Measurements from ENCODE around the gene CNIH3.

Gene CNIH3

GRCh38 chr1:224613486-224613885, 2.6 kb upstream of the CNIH3 start:
- ChIA-PET CTCF (interaction anchor here (1.3 kb wide), 1 partner anchor 100 kb away, joined by 3 read pairs; no protein-coding TSS in a partner anchor), POLR2A (interaction anchor here (0.9 kb wide), 1 partner anchor 14 kb away, joined by 3 read pairs; no protein-coding TSS in a partner anchor)
- peaks cover 5 to 52% (median 35%) of the 10 kb centered on the region in 5 experiments for H3K27me3 ChIP-seq (replicated peaks in 2 of 5; ENCODE audit: control insufficient read depth in 4 of 5, insufficient read depth in 5 of 5, low read length in 4 of 5)
- H3K4me3 ChIP-seq (ENCODE audit: control insufficient read depth in 1 of 7, extremely low read depth in 1 of 7, insufficient read depth in 4 of 7, low read depth in 2 of 7, low read length in 6 of 7), result no peak overlapping the region
- peaks cover 0 to 3% (median 0%) of the 10 kb centered on the region in 5 experiments for H3K9me3 ChIP-seq (ENCODE audit: control extremely low read depth in 1 of 5, control insufficient read depth in 4 of 5, insufficient read depth in 2 of 5, low read depth in 1 of 5, low read length in 4 of 5)
- DNase-seq, result no peak
- peaks cover 0 to 33% (median 26%) of the 10 kb centered on the region in 4 experiments for H3K4me1 ChIP-seq (ENCODE audit: control extremely low read depth in 1 of 4, control insufficient read depth in 4 of 4, insufficient read depth in 4 of 4, low read length in 3 of 4)
- 94% methylated on average over 5 of the region's 6 CpGs for WGBS (ENCODE audit: insufficient coverage)
- no peaks in the 10 kb centered on the region for H3K36me3 ChIP-seq (ENCODE audit: control insufficient read depth in 4 of 4, insufficient read depth in 4 of 4, low read length in 3 of 4)
- H3K27ac ChIP-seq (ENCODE audit: insufficient read depth in 1 of 2, low read depth in 1 of 2, low read length in 2 of 2, poor library complexity in 1 of 2, severe bottlenecking in 2 of 2), result no peak overlapping the region

DNA sequence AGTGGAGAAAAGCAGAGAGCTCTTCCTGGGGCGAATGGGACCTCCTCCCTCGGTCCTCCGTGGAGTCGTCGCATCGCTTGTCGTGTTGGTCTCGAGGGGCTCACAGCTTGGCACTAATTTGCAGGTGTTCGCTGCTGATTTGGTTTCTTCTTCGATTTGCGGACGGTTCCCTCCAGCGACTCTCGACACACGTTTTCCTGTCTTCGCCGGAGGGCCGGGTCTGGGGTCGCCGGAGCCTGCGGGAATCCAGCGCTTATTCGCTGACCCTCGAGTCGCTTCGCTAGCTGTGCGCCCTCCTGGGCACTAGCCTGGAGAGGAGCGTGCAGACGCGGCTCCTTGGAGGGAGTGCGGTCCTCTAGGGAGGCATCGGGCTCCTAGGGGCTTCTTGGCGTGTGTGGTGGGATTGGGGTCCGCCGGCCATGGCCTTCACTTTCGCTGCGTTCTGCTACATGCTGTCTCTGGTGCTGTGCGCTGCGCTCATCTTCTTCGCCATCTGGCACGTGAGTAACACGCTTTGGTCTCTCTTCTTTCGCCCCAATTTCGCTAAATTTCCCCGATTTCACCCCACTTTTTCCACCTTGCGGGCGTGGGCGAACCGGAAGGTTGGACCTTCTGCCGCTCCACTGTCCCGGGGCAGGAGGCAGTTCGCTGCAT, 766 bp downstream of the CNIH3 start:
- 3% methylated on average over 51 of the region's 52 CpGs for WGBS (ENCODE audit: insufficient coverage)
- ChIA-PET CTCF (no interaction called here), POLR2A (no interaction called here)
- H3K27me3 ChIP-seq (replicated peaks in 2 of 5; ENCODE audit: control insufficient read depth in 4 of 5, insufficient read depth in 5 of 5, low read length in 4 of 5), result peaks cover 19 to 81% (median 44%) of the 10 kb centered on the region in 5 experiments
- no peak overlapping the region for H3K27ac ChIP-seq (ENCODE audit: insufficient read depth in 1 of 2, low read depth in 1 of 2, low read length in 2 of 2, poor library complexity in 1 of 2, severe bottlenecking in 2 of 2)
- peak overlapping the region in 6 of 7 experiments; percentile 31 to 71 (median 57) for H3K4me3 ChIP-seq (ENCODE audit: control insufficient read depth in 1 of 7, extremely low read depth in 1 of 7, insufficient read depth in 4 of 7, low read depth in 2 of 7, low read length in 6 of 7)
- peak in 2 of 3 donors; percentile 47 to 54 for DNase-seq
- H3K4me1 ChIP-seq (ENCODE audit: control extremely low read depth in 1 of 4, control insufficient read depth in 4 of 4, insufficient read depth in 4 of 4, low read length in 3 of 4), result peaks cover 0 to 33% (median 26%) of the 10 kb centered on the region in 4 experiments
- peaks cover 0 to 5% (median 5%) of the 10 kb centered on the region in 5 experiments for H3K9me3 ChIP-seq (ENCODE audit: control extremely low read depth in 1 of 5, control insufficient read depth in 4 of 5, insufficient read depth in 2 of 5, low read depth in 1 of 5, low read length in 4 of 5)
- H3K36me3 ChIP-seq (ENCODE audit: control insufficient read depth in 4 of 4, insufficient read depth in 4 of 4, low read length in 3 of 4), result no peaks in the 10 kb centered on the region

- Histone ChIP-seq H3K27me3 (replicated peaks in 2 of 5; ENCODE audit: control insufficient read depth in 4 of 5, insufficient read depth in 5 of 5, low read length in 4 of 5) (peaks cover 19 to 81% (median 44%) of the 10 kb centered on the region in 5 experiments), H3K36me3 (ENCODE audit: control insufficient read depth in 4 of 4, insufficient read depth in 4 of 4, low read length in 3 of 4) (no peaks in the 10 kb centered on the region), H3K4me1 (ENCODE audit: control extremely low read depth in 1 of 4, control insufficient read depth in 4 of 4, insufficient read depth in 4 of 4, low read length in 3 of 4) (peaks cover 0 to 33% (median 26%) of the 10 kb centered on the region in 4 experiments), H3K9me3 (ENCODE audit: control extremely low read depth in 1 of 5, control insufficient read depth in 4 of 5, insufficient read depth in 2 of 5, low read depth in 1 of 5, low read length in 4 of 5) (peaks cover 0 to 9% (median 3%) of the 10 kb centered on the region in 5 experiments), H3K4me3 (ENCODE audit: control insufficient read depth in 1 of 7, extremely low read depth in 1 of 7, insufficient read depth in 4 of 7, low read depth in 2 of 7, low read length in 6 of 7) (peak overlapping the region in 3 of 7 experiments; percentile 57 to 71 (median 69)), H3K27ac (ENCODE audit: insufficient read depth in 1 of 2, low read depth in 1 of 2, low read length in 2 of 2, poor library complexity in 1 of 2, severe bottlenecking in 2 of 2) (no peak overlapping the region)
- ChIA-PET CTCF (interaction anchor here (0.6 to 1.4 kb wide), 5 partner anchors 12 to 184 kb away, joined by 3 read pairs; no protein-coding TSS in a partner anchor), POLR2A (no interaction called here)
- 10% methylated on average over 34 of the region's 55 CpGs for WGBS (ENCODE audit: insufficient coverage)
- DNase-seq, result peak in 2 of 3 donors; percentile 38 to 46
Observed at GRCh38 chr1:224617410-224618355, 1.6 kb downstream of the CNIH3 start.

- CTCF ChIA-PET, result interaction anchor here (1.1 to 1.5 kb wide), 4 partner anchors 17 to 106 kb away, joined by 3 read pairs; no protein-coding TSS in a partner anchor
- 100% methylated on average over 1 of the region's 4 CpGs for WGBS (ENCODE audit: insufficient coverage)
Observed at GRCh38 chr1:224619209-224619608, 3.1 kb downstream of the CNIH3 start.

DNA sequence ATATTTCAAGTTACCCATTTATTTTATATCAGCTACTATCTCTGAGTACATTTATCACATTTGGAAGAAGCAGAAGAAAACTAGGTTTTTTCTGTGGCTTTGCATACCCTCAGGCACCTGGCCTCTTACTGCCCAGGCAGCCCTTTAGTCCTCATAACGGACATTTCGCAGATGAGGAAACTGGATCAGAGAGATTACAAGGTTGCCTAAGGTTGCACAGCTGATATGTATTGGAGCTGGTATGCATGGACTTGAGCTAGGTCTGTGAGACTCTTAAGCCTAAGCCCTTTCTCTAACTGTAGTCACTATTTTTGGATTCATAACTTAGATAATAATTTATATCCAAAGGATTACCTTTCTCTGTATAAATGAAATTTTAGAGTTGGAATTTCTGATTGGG, 4.0 kb downstream of the CNIH3 start:
- H3K27ac ChIP-seq (ENCODE audit: insufficient read depth in 1 of 2, low read depth in 1 of 2, low read length in 2 of 2, poor library complexity in 1 of 2, severe bottlenecking in 2 of 2), result no peak overlapping the region
- peaks cover 16 to 63% (median 41%) of the 10 kb centered on the region in 5 experiments for H3K27me3 ChIP-seq (replicated peaks in 2 of 5; ENCODE audit: control insufficient read depth in 4 of 5, insufficient read depth in 5 of 5, low read length in 4 of 5)
- POLR2A ChIA-PET, result no interaction called here
- CTCF ChIA-PET, result interaction anchor here (1.5 kb wide), 1 partner anchor 106 kb away, joined by 3 read pairs; no protein-coding TSS in a partner anchor
- H3K36me3 ChIP-seq (ENCODE audit: control insufficient read depth in 4 of 4, insufficient read depth in 4 of 4, low read length in 3 of 4), result no peaks in the 10 kb centered on the region
- peaks cover 0 to 9% (median 3%) of the 10 kb centered on the region in 5 experiments for H3K9me3 ChIP-seq (ENCODE audit: control extremely low read depth in 1 of 5, control insufficient read depth in 4 of 5, insufficient read depth in 2 of 5, low read depth in 1 of 5, low read length in 4 of 5)
- no peak for DNase-seq
- no CpG with 5 or more reads among the region's 2 CpGs for WGBS (ENCODE audit: insufficient coverage)
- H3K4me1 ChIP-seq (ENCODE audit: control extremely low read depth in 1 of 4, control insufficient read depth in 4 of 4, insufficient read depth in 4 of 4, low read length in 3 of 4), result peaks cover 2 to 54% (median 46%) of the 10 kb centered on the region in 4 experiments
- no peak overlapping the region for H3K4me3 ChIP-seq (ENCODE audit: control insufficient read depth in 1 of 7, extremely low read depth in 1 of 7, insufficient read depth in 4 of 7, low read depth in 2 of 7, low read length in 6 of 7)

More at GRCh38 chr1:224619209-224619608, 3.1 kb downstream of the CNIH3 start:
- H3K4me3 ChIP-seq (ENCODE audit: control insufficient read depth in 1 of 7, extremely low read depth in 1 of 7, insufficient read depth in 4 of 7, low read depth in 2 of 7, low read length in 6 of 7), result no peak overlapping the region
- peaks cover 0 to 9% (median 3%) of the 10 kb centered on the region in 5 experiments for H3K9me3 ChIP-seq (ENCODE audit: control extremely low read depth in 1 of 5, control insufficient read depth in 4 of 5, insufficient read depth in 2 of 5, low read depth in 1 of 5, low read length in 4 of 5)
- no peak overlapping the region for H3K27ac ChIP-seq (ENCODE audit: insufficient read depth in 1 of 2, low read depth in 1 of 2, low read length in 2 of 2, poor library complexity in 1 of 2, severe bottlenecking in 2 of 2)
- DNase-seq, result no peak
- POLR2A ChIA-PET, result no interaction called here
- peaks cover 19 to 70% (median 42%) of the 10 kb centered on the region in 5 experiments for H3K27me3 ChIP-seq (replicated peaks in 2 of 5; ENCODE audit: control insufficient read depth in 4 of 5, insufficient read depth in 5 of 5, low read length in 4 of 5)
- H3K36me3 ChIP-seq (ENCODE audit: control insufficient read depth in 4 of 4, insufficient read depth in 4 of 4, low read length in 3 of 4), result no peaks in the 10 kb centered on the region
- peaks cover 0 to 47% (median 40%) of the 10 kb centered on the region in 4 experiments for H3K4me1 ChIP-seq (ENCODE audit: control extremely low read depth in 1 of 4, control insufficient read depth in 4 of 4, insufficient read depth in 4 of 4, low read length in 3 of 4)

GRCh38 chr1:224621813-224622682, 5.9 kb downstream of the CNIH3 start:
- H3K27me3 ChIP-seq (replicated peaks in 2 of 5; ENCODE audit: control insufficient read depth in 4 of 5, insufficient read depth in 5 of 5, low read length in 4 of 5), result peaks cover 16 to 48% (median 30%) of the 10 kb centered on the region in 5 experiments
- 95% methylated on average over 4 of the region's 7 CpGs for WGBS (ENCODE audit: insufficient coverage)
- peaks cover 2 to 36% (median 29%) of the 10 kb centered on the region in 4 experiments for H3K4me1 ChIP-seq (ENCODE audit: control extremely low read depth in 1 of 4, control insufficient read depth in 4 of 4, insufficient read depth in 4 of 4, low read length in 3 of 4)
- ChIA-PET CTCF (interaction anchor here (0.8 to 1.5 kb wide), 4 partner anchors 14 to 230 kb away, joined by 3 read pairs; no protein-coding TSS in a partner anchor), POLR2A (interaction anchor here (0.6 kb wide), 1 partner anchor 81 kb away, joined by 3 read pairs; no protein-coding TSS in a partner anchor)
- H3K9me3 ChIP-seq (ENCODE audit: control extremely low read depth in 1 of 5, control insufficient read depth in 4 of 5, insufficient read depth in 2 of 5, low read depth in 1 of 5, low read length in 4 of 5), result peaks cover 0 to 9% (median 3%) of the 10 kb centered on the region in 5 experiments
- H3K4me3 ChIP-seq (ENCODE audit: control insufficient read depth in 1 of 7, extremely low read depth in 1 of 7, insufficient read depth in 4 of 7, low read depth in 2 of 7, low read length in 6 of 7), result no peak overlapping the region
- DNase-seq, result no peak
- no peak overlapping the region for H3K27ac ChIP-seq (ENCODE audit: insufficient read depth in 1 of 2, low read depth in 1 of 2, low read length in 2 of 2, poor library complexity in 1 of 2, severe bottlenecking in 2 of 2)
- no peaks in the 10 kb centered on the region for H3K36me3 ChIP-seq (ENCODE audit: control insufficient read depth in 4 of 4, insufficient read depth in 4 of 4, low read length in 3 of 4)

Data from common myeloid progenitor, CD34-positive (primary cell).